ENCODE results near the gene GALK2.
"Not testable (repeated sequence)": the region's sequence is repeated elsewhere in the genome, so short reads cannot be mapped to it uniquely, and the experiment has no call there.

Gene GALK2

DNA sequence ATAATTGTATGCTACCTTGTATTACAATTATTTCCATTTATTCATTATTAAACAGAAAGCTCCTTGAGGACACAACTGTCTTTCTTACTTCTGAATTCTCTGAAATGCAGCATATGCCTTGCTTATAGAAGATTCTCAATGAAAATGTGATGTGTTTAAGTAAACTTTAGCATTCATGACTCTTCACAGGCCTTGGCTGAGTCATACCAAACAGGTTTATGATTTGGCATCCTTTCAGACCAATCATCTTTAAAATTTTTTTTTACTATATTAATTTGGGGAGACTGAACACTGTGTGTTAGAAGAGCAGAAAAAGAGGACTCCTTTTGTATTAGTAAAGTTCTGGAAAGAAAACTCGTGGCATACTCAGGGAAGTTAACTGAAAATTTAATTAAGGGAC lies 6.4 kb upstream of the GALK2 start:
- DNase-seq (ENCODE audit: low read depth in 1 of 2, low spot score in 1 of 2): no peak

DNA sequence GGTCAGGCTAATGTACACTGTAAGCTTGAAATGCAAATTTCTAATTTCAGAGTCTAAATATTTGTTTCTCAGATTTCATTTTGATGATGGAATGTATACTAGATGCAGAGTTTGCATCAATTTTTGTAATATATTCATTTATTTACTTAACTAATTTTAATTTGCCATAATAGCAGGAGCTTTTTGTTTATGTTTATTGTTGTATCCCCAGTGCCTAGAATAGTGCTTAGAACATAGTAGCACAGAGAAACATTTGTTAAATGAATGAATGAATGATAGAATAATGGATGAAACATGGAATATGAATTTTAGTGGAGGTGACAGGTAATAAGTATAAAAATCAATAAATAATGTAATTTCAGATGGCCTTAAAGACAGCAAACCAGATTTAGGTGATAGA lies 5.2 kb upstream of the GALK2 start:
- no peak for DNase-seq (ENCODE audit: low read depth in 1 of 2, low spot score in 1 of 2)

- DNase-seq (ENCODE audit: low read depth in 1 of 2, low spot score in 1 of 2): no peak
These were observed 2.0 kb upstream of the GALK2 start for GRCh38 chr15:49168016-49168415.

DNA sequence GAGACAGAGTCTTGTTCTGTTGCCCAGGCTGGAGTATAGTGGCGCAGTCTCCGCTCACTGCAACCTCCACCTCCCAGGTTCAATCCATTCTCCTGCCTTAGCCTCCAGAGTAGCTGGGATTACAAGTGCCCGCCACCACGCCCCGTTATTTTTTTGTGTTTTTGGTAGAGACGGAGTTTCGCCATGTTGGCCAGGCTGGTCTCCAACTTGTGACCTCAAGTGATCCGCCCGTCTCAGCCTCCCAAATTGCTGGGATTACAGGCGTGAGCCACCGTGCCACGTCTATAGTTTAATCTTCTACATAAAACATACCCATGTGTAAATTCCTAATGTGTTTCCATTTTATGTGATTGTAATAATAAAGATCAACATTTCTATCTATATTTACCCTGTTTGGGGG lies 1.7 kb downstream of the GALK2 start:
- no peak for DNase-seq (ENCODE audit: low read depth in 1 of 2, low spot score in 1 of 2)

- DNase-seq (ENCODE audit: low read depth in 1 of 2, low spot score in 1 of 2): no peak
These were observed 4.9 kb downstream of the GALK2 start for GRCh38 chr15:49174902-49175301.

GRCh38 chr15:49175582-49176397 lies 5.7 kb downstream of the GALK2 start:
- not testable (repeated sequence) for DNase-seq (ENCODE audit: low read depth in 1 of 2, low spot score in 1 of 2)

- no peak for DNase-seq (ENCODE audit: low read depth in 1 of 2, low spot score in 1 of 2)
These were observed 8.4 kb downstream of the GALK2 start for GRCh38 chr15:49178497-49178896.

DNA sequence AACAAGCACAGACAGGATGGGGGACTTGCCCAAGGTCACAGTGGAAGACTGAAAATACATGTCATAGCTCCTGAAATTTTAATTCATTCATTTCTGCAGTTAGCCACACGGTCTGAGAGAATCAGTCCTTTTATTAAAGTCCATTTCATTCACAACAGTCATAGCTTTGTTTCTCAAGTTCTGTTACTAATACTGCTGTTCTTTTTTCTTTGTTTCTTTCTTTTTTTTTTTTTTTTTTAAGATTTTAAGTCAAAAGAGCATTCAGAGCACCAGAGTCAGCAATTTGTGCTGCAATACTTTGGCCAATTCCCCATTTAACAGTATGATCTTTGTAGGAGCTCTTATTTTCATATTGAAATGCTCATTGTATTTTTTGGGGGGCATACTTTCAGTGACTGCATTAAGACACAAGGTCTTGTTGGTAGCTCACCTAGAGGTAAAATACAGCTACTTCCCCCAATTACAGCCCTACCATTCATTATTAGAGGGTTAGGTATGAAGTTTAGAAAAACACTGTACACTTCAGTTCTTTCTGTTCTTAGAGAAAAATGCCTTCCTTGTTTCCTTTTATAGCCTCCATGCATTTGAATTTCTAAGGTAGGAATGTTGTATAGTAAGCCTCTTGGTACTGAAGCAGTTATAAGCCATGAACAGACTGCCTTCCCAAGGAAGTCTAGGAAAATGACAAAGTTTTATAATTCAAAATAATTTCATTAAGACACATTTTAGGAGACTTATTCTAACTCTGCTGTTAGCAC lies 9.6 kb downstream of the GALK2 start:
- no peak for DNase-seq (ENCODE audit: low read depth in 1 of 2, low spot score in 1 of 2)

- DNase-seq (ENCODE audit: low read depth in 1 of 2, low spot score in 1 of 2): no peak
These were observed 12.1 kb downstream of the GALK2 start for GRCh38 chr15:49182128-49182527.

DNA sequence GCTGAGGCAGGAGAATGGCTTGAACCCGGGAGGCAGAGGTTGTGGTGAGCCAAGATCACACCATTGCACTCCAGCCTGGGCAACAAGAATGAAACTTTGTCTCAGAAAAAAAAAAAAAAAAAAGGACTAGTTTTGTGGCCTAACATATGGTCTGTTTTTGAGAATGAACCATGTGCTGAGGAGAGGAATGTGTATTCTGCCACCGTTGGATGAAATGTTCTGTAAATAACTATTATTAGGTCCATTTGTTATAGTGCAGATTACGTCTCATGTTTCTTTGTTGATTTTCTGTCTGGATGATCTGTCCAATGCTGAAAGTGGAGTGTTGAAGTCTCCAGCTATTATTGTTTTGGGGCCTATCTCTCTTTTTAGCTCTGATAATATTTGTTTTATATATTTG lies 13.7 kb downstream of the GALK2 start:
- not testable (repeated sequence) for DNase-seq (ENCODE audit: low read depth in 1 of 2, low spot score in 1 of 2)

- DNase-seq (ENCODE audit: low read depth in 1 of 2, low spot score in 1 of 2): no peak
These were observed 15.4 kb downstream of the GALK2 start for GRCh38 chr15:49185473-49185872.

DNA sequence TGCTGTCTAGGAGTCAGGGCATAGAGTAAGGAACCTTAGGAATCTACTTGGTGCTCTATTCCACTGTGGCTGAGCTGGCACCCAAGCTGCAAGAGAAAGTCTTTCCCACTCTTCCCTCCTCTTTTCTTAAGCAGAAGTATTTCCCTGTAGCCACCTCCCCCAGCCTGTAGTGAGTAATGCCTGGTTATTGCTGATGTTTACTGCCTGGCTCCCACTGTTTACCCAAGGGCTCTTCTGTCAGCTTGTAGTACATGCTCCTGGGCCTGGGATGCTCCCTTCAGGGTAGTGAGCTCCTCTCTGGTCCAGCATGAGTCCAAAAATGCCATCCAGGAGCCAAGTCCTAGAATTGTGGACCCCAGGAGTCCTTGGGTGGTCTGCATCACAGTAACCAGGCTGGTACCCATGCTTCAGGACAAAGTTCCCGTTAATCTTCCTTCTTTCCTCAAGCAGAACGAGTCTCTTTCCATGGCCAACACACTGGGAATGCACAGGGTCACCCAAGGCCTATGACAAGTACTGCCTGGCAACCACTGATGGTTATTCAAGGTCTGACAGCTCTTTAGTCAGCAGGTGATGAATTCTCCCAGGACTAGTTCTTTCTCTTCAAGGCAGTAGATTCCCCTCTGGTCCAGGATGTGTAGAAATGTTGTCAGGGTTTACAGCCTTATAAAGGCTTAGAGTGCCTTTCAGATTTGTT lies 17.6 kb downstream of the GALK2 start:
- DNase-seq (ENCODE audit: low read depth in 1 of 2, low spot score in 1 of 2): no peak

GRCh38 chr15:49188933-49189332 lies 18.9 kb downstream of the GALK2 start:
- DNase-seq (ENCODE audit: low read depth in 1 of 2, low spot score in 1 of 2): no peak

DNA sequence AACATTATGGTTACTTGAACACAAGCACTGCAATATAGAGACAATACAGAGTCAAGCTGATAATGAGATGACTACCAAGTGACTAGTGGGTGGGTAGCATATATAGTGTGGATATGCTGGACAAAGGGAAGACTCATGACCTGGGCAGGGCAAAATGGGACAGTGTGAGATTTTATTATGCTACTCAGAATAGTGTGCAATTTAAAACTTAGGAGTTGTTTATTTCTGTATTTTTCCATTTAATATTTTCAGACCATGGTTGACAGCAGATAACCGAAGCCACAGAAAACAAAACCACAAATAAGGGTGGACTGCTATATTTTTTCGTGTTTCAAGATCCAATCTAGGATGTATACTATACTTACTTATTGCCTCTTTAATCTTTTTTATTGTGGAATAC lies 19.6 kb downstream of the GALK2 start:
- no peak for DNase-seq (ENCODE audit: low read depth in 1 of 2, low spot score in 1 of 2)

DNA sequence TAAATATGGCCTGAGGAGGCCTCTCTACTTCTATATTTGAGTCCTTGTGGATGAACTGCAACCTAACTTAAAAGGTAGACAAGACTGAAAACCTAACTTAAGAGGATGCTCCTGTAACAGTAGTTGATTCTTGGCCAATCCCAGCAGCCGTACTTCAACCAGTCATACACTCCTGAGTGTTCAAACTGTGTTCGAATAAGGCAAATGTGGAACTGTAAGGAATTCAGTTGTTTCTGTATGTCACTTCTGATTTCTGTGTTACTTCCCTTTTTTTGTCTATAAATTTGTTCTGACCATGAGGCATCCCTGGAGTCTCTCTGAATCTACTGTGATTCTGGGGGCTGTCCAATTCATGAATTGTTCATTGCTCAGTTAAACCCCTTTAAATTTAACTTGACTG lies 20.5 kb downstream of the GALK2 start:
- DNase-seq (ENCODE audit: low read depth in 1 of 2, low spot score in 1 of 2): no peak

DNA sequence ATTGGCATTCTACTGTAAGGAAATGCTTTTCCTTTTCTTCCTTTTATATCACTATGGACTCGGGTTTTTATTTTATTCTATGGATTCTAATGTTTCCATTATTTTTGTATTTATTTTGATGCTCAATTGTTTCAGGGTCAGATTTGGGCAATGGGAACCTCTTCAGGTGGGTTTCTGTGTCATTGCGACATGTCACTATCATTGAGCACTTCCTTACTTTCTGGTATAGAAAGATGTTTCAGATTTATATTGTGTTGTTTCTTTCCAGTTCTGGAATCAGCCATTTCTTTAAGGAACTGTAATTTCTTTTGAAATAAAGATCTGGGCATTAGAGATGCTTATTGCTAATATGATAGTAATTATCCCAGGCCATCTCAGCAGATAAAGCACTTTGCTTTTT lies 21.8 kb downstream of the GALK2 start:
- DNase-seq (ENCODE audit: low read depth in 1 of 2, low spot score in 1 of 2): no peak

DNA sequence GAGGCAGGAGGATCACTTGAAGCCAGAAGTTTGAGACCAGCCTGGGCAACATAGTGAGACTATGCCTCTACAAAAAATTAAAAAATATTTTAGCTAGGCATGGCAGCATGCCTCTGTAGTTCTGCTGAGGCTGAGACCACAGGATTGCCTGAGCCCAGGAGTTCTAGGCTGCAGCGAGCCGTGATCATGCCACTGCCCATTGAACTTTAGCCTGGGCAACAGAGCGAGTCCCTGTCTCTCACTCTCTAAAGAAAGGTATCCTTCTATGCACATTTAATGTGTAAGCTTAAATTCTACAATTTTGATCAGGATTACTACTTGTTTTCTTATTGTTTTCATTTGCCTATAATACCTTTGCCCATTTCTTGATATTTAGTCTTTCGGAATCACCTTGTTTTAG lies 26.8 kb downstream of the GALK2 start:
- DNase-seq (ENCODE audit: low read depth in 1 of 2, low spot score in 1 of 2): no peak

GRCh38 chr15:49199666-49200065 lies 29.6 kb downstream of the GALK2 start:
- DNase-seq (ENCODE audit: low read depth in 1 of 2, low spot score in 1 of 2): no peak

GRCh38 chr15:49200347-49200746 lies 30.3 kb downstream of the GALK2 start:
- no peak for DNase-seq (ENCODE audit: low read depth in 1 of 2, low spot score in 1 of 2)

DNA sequence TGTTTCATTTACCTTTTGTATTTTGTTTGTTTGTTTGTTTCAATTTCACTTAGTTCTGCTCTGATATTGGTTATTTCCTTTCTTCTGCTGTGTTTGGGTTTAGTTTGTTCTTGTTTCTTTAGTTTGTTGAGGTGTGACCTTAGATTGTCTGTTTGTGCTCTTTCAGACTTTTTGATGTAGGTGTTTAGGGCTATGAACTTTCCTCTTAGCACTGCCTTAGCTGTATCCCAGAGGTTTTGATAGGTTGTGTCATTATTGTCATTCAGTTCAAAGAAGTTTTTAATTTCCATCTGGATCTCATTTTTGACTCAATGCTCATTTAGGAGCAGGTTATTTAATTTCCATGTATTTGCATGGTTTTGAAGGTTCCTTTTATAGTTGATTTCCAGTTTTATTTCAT lies 38.1 kb downstream of the GALK2 start:
- DNase-seq (ENCODE audit: low read depth in 1 of 2, low spot score in 1 of 2): not testable (repeated sequence)

DNA sequence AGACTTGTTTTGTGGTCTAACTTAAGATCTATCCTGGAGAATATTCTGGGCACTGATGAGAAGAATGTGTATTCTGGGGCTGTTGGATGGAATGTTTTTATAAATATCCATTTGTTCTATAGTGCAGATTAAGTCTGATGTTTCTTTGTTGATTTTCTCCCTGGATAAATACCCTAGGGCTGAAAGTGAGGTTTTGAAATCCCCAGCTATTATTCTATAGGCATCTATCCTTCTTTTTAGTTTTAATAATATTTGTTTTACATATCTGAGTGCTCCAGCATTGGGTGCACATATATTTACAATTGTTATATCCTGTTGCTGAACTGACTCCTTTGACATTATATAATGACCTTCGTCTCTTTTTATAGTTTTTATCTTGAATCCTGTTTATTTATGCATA lies 42.9 kb downstream of the GALK2 start:
- DNase-seq (ENCODE audit: low read depth in 1 of 2, low spot score in 1 of 2): no peak

Data from activated CD4-positive, alpha-beta T cell treated with anti-CD3 and anti-CD28 coated beads, Interleukin-2, amount 50 U/mL, for 24 hours (primary cell).